ENCODE data around the gene SLC2A13. TPM values are rescaled to one million over a fixed set of nuclear protein-coding genes. Genes with fewer than 3 reads are reported as not detected.
A peak's percentile ranks its signal among the peaks of the same experiment; 100 is the strongest.

The SLC2A13 gene
- total and polyA plus RNA-seq, 2 donors (not counting 1 experiment from before 2014, with no cell fraction given), result 5.4 to 10.2 TPM

- DNase-seq (ENCODE audit: low read depth in 2 of 2), result peak in 1 of 2 donors; percentile 40
- Histone ChIP-seq H3K36me3 (ENCODE audit: control insufficient read depth, insufficient read depth, low read length) (no peaks in the 10 kb centered on the region), H3K4me2 (ENCODE audit: extremely low read depth, insufficient read depth, low read length) (no peak overlapping the region), H4K20me1 (ENCODE audit: control insufficient read depth, extremely low read depth, insufficient read depth, low read length) (no peaks in the 10 kb centered on the region), H3K9ac (ENCODE audit: insufficient read depth, low read length) (no peak overlapping the region), H3K9me3 (ENCODE audit: control insufficient read depth, insufficient read depth, low read depth, low read length) (no peaks in the 10 kb centered on the region), H3K4me1 (ENCODE audit: control insufficient read depth, extremely low read depth, insufficient read depth, low read length) (no peaks in the 10 kb centered on the region), H3K79me2 (ENCODE audit: control insufficient read depth, insufficient read depth, low read length) (no peaks in the 10 kb centered on the region), H3K27me3 (ENCODE audit: control insufficient read depth, insufficient read depth, low read length) (no peaks in the 10 kb centered on the region), H2AFZ (ENCODE audit: low read length) (no peak overlapping the region), H3K27ac (ENCODE audit: insufficient read depth, low read length) (no peak overlapping the region), H3K4me3 (replicated peaks in 1 of 4; ENCODE audit: control extremely low read depth in 1 of 4, insufficient read depth in 1 of 4, low read depth in 3 of 4, low read length in 4 of 4) (no peak overlapping the region)
- TF ChIP-seq, protein P1, sequence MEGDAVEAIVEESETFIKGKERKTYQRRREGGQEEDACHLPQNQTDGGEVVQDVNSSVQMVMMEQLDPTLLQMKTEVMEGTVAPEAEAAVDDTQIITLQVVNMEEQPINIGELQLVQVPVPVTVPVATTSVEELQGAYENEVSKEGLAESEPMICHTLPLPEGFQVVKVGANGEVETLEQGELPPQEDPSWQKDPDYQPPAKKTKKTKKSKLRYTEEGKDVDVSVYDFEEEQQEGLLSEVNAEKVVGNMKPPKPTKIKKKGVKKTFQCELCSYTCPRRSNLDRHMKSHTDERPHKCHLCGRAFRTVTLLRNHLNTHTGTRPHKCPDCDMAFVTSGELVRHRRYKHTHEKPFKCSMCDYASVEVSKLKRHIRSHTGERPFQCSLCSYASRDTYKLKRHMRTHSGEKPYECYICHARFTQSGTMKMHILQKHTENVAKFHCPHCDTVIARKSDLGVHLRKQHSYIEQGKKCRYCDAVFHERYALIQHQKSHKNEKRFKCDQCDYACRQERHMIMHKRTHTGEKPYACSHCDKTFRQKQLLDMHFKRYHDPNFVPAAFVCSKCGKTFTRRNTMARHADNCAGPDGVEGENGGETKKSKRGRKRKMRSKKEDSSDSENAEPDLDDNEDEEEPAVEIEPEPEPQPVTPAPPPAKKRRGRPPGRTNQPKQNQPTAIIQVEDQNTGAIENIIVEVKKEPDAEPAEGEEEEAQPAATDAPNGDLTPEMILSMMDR (conservative IDR thresholded peaks at IDR 0.05 in 1 of 2, IDR thresholded peaks at IDR 0.05 in 1 of 2; ENCODE audit: low read depth in 1 of 2, low read length in 2 of 2), result no peak
- no peak for TF ChIP-seq EZH2 (IDR thresholded peaks at IDR 0.05; ENCODE audit: low read length, missing control alignments)
Measured at GRCh38 chr12:39872425-39872824, 233.5 kb downstream of the SLC2A13 start.

GRCh38 chr12:39868328-39868725 is 237.6 kb downstream of the SLC2A13 start:
- TF ChIP-seq EZH2 (IDR thresholded peaks at IDR 0.05; ENCODE audit: low read length, missing control alignments), result no peak
- TF ChIP-seq, protein P1 (conservative IDR thresholded peaks at IDR 0.05 in 1 of 2, IDR thresholded peaks at IDR 0.05 in 1 of 2; ENCODE audit: low read depth in 1 of 2, low read length in 2 of 2), result no peak
- Histone ChIP-seq H3K4me1 (ENCODE audit: control insufficient read depth, extremely low read depth, insufficient read depth, low read length) (no peaks in the 10 kb centered on the region), H3K36me3 (ENCODE audit: control insufficient read depth, insufficient read depth, low read length) (no peaks in the 10 kb centered on the region), H3K27me3 (ENCODE audit: control insufficient read depth, insufficient read depth, low read length) (no peaks in the 10 kb centered on the region), H3K4me3 (replicated peaks in 1 of 4; ENCODE audit: control extremely low read depth in 1 of 4, insufficient read depth in 1 of 4, low read depth in 3 of 4, low read length in 4 of 4) (no peak overlapping the region), H3K4me2 (ENCODE audit: extremely low read depth, insufficient read depth, low read length) (no peak overlapping the region), H3K9me3 (ENCODE audit: control insufficient read depth, insufficient read depth, low read depth, low read length) (no peaks in the 10 kb centered on the region), H3K79me2 (ENCODE audit: control insufficient read depth, insufficient read depth, low read length) (no peaks in the 10 kb centered on the region), H2AFZ (ENCODE audit: low read length) (no peak overlapping the region), H3K27ac (ENCODE audit: insufficient read depth, low read length) (no peak overlapping the region), H3K9ac (ENCODE audit: insufficient read depth, low read length) (no peak overlapping the region), H4K20me1 (ENCODE audit: control insufficient read depth, extremely low read depth, insufficient read depth, low read length) (no peaks in the 10 kb centered on the region)
- DNase-seq (ENCODE audit: low read depth in 2 of 2), result no peak

GRCh38 chr12:39867631-39868327 is 238.1 kb downstream of the SLC2A13 start:
- no peaks in the 10 kb centered on the region for H3K27me3 ChIP-seq (ENCODE audit: control insufficient read depth, insufficient read depth, low read length)
- no peaks in the 10 kb centered on the region for H3K9me3 ChIP-seq (ENCODE audit: control insufficient read depth, insufficient read depth, low read depth, low read length)
- no peak overlapping the region for H3K27ac ChIP-seq (ENCODE audit: insufficient read depth, low read length)
- no peaks in the 10 kb centered on the region for H3K79me2 ChIP-seq (ENCODE audit: control insufficient read depth, insufficient read depth, low read length)
- no peak overlapping the region for H2AFZ ChIP-seq (ENCODE audit: low read length)
- DNase-seq (ENCODE audit: low read depth in 2 of 2), result no peak
- H3K36me3 ChIP-seq (ENCODE audit: control insufficient read depth, insufficient read depth, low read length), result no peaks in the 10 kb centered on the region
- no peak overlapping the region for H3K9ac ChIP-seq (ENCODE audit: insufficient read depth, low read length)
- TF ChIP-seq, protein P1 (conservative IDR thresholded peaks at IDR 0.05 in 1 of 2, IDR thresholded peaks at IDR 0.05 in 1 of 2; ENCODE audit: low read depth in 1 of 2, low read length in 2 of 2), result no peak
- no peak for TF ChIP-seq EZH2 (IDR thresholded peaks at IDR 0.05; ENCODE audit: low read length, missing control alignments)
- no peaks in the 10 kb centered on the region for H4K20me1 ChIP-seq (ENCODE audit: control insufficient read depth, extremely low read depth, insufficient read depth, low read length)
- no peak overlapping the region for H3K4me3 ChIP-seq (replicated peaks in 1 of 4; ENCODE audit: control extremely low read depth in 1 of 4, insufficient read depth in 1 of 4, low read depth in 3 of 4, low read length in 4 of 4)
- H3K4me1 ChIP-seq (ENCODE audit: control insufficient read depth, extremely low read depth, insufficient read depth, low read length), result no peaks in the 10 kb centered on the region
- H3K4me2 ChIP-seq (ENCODE audit: extremely low read depth, insufficient read depth, low read length), result no peak overlapping the region
